HUES48 (cell line): ENCODE results near the gene YTHDF2.
"Not testable (repeated sequence)": the region's sequence is repeated elsewhere in the genome, so short reads cannot be mapped to it uniquely, and the experiment has no call there.

ENCODE experiments used
- H3K27ac ChIP-seq: one replicate; pipeline ENCODE4 v1.7.0; 2013; ENCODE audit warnings: low read depth, low read length, inconsistent platforms
- H3K27me3 ChIP-seq: 2 replicates; pipeline ENCODE4 v1.6.1; 2013; ENCODE audit warnings: mild to moderate bottlenecking, low read length; ENCODE audit not compliant: control insufficient read depth, insufficient read depth
- H3K36me3 ChIP-seq: 2 replicates; pipeline ENCODE4 v1.6.1; 2013; ENCODE audit warnings: low read length; ENCODE audit not compliant: control insufficient read depth, insufficient read depth
- H3K4me1 ChIP-seq: 2 replicates; pipeline ENCODE4 v1.6.1; 2013; ENCODE audit warnings: mild to moderate bottlenecking, low read length; ENCODE audit not compliant: control insufficient read depth, insufficient read depth
- H3K4me3 ChIP-seq: 2 replicates; pipeline ENCODE4 v1.5.1; 2013; ENCODE audit warnings: mild to moderate bottlenecking, low read depth, low read length
- H3K9ac ChIP-seq: 2 replicates; pipeline ENCODE4 v1.6.1; 2013; ENCODE audit warnings: mild to moderate bottlenecking, low read depth, low read length, moderate library complexity
- H3K9me3 ChIP-seq: 2 replicates; pipeline ENCODE4 v1.6.1; 2013; ENCODE audit warnings: low read length; ENCODE audit not compliant: control insufficient read depth, insufficient read depth

YTHDF2 gene

DNA sequence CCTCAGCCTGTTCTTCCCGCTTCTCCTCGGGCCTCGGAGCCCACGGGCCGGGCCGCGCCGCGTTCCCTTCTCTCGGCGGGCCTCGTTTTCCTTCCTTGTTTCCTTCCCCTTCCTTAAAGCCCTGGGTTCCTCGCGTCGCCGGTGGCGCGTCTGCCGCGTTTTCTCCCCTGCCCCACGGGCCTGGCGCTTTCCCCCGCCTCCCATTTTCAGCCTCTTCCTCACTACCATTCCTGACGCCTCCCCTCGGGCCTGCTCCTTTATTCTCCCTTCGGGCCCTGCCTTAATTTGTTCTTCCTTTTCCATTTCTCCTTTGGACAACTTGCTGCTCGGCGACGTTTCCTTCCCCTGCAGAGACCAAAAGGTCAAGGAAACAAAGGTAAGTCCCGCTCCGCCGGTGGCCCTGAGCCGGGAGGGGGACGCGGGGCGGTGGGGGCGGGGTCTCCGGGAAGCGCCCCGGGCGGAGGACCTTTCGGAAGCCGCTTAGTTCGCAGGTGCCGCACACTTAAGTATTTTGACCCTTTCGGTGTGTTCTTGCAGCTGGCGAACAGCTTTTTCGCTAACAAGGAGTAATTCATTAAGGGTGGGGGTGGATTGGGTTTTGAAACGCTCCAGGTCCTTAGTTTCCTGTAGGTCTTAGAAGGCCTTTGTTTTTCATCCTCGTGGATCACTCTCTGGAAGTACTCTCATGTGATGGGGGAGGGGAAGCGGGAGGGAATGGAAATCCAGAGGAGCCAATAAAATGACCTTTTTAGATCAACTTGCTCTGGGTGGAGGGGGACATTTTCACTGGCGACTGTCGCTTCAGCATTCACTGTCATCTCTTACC is 780 bp downstream of the YTHDF2 start:
- Histone ChIP-seq H3K4me3 (peak overlapping the region; percentile 73), H3K36me3 (peaks cover 42% of the 10 kb centered on the region), H3K4me1 (peaks cover 20% of the 10 kb centered on the region), H3K27me3 (no peaks in the 10 kb centered on the region), H3K9me3 (no peaks in the 10 kb centered on the region), H3K27ac (peak overlapping the region; percentile 99), H3K9ac (peak overlapping the region; percentile 99)

DNA sequence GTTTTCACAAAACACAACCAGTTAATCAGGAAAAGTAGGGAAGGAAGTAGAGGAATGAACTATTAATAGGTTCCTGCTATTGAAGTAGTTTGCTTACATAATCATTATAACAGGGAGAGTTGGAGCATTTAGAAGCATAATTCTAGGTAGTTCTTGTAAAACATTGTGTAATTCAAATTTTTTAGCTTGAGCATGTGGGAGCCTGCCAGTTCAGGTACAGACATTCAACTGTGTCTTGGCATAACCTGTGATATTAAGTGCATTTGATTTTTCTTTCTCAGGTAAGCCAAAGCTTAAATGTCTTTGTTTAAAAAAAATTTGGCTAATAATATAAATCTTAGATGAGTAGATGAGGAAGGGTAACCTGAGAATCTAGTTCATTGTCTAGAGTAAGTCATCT is 3.4 kb downstream of the YTHDF2 start:
- Histone ChIP-seq H3K9ac (no peak overlapping the region), H3K9me3 (no peaks in the 10 kb centered on the region), H3K36me3 (peaks cover 68% of the 10 kb centered on the region), H3K4me3 (0 out of 2 replicates have a peak overlapping the region, but pooled peaks have one; percentile 25), H3K27ac (no peak overlapping the region), H3K4me1 (peaks cover 15% of the 10 kb centered on the region), H3K27me3 (no peaks in the 10 kb centered on the region)

DNA sequence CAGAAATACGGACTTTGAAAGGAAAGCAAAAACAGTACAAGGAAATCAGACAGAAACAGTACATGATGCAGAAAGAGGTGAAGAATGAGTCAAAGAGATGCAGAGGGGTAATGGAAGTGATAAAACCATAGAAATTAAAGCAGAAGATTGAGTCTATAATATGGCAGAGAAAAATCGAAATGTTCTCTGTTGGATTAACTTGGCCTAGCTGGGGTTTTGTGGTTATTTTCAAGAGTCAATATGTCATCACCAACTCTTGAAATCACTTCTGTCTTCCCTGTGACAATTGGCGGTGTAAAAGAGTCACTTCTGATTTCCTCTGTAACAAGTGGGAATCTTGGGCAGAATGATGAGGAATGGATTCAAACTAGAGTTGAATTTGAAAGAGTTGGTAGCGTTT is 7.4 kb downstream of the YTHDF2 start:
- no peaks in the 10 kb centered on the region for H3K9me3 ChIP-seq
- no peak overlapping the region; the same call in 1 of the 2 replicates for H3K4me3 ChIP-seq
- no peak overlapping the region for H3K9ac ChIP-seq
- H3K27ac ChIP-seq = no peak overlapping the region
- peaks cover 85% of the 10 kb centered on the region for H3K36me3 ChIP-seq
- no peaks in the 10 kb centered on the region for H3K27me3 ChIP-seq
- peaks cover 5% of the 10 kb centered on the region; the same call in 1 of the 2 replicates for H3K4me1 ChIP-seq

DNA sequence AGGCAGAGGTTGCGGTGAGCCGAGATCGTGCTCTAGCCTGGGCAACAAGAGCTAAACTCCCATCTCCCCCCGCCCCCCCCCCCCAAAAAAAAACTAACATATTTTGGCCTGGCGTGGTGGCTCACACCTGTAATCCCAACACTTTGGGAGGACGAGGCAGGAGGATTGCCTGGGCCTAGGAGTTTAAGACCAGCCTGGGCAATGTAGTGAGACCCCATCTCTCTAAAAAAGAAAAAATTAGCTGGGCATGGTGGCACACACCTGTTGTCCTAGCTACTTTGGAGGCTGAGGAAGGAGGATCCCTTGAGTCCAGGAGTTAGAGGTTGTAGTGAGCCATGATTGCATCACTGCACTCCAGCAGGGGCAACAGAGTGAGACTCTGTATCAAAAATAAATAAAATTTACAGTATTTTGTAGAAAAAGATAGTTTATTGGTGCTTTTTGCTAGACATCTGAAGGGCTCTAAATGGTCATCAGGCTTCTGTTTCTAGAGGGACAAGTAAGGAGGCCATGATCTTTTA is 9.0 kb downstream of the YTHDF2 start:
- H3K27ac ChIP-seq = no peak overlapping the region
- no peaks in the 10 kb centered on the region for H3K9me3 ChIP-seq
- no peak overlapping the region for H3K4me3 ChIP-seq
- peaks cover 5% of the 10 kb centered on the region; the same call in 1 of the 2 replicates for H3K4me1 ChIP-seq
- H3K27me3 ChIP-seq = no peaks in the 10 kb centered on the region
- no peak overlapping the region for H3K9ac ChIP-seq
- H3K36me3 ChIP-seq = peaks cover 80% of the 10 kb centered on the region

DNA sequence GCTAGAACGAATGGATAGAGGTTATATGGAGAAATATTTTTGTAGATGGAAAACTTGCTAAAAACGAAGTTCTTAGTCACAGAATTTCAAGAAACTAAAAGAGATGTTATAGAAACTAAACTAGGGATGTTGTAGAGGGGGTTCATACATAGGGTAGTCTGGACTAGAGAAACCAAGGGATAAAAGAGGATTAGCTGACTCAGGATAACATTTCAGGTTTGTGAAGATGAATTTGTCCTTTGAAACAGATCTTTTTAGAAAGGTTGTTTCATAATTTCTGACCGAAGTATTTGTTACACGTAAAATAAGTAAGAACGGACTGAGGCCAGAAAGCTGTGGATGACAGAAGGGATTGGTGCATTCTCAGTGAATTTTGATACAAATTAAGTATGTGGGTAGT is 13.6 kb downstream of the YTHDF2 start:
- peaks cover 67% of the 10 kb centered on the region for H3K36me3 ChIP-seq
- peaks cover 14% of the 10 kb centered on the region; the same call in 1 of the 2 replicates for H3K4me1 ChIP-seq
- H3K27me3 ChIP-seq = no peaks in the 10 kb centered on the region
- H3K9ac ChIP-seq = no peak overlapping the region
- no peak overlapping the region for H3K27ac ChIP-seq
- no peaks in the 10 kb centered on the region for H3K9me3 ChIP-seq
- H3K4me3 ChIP-seq = no peak overlapping the region

DNA sequence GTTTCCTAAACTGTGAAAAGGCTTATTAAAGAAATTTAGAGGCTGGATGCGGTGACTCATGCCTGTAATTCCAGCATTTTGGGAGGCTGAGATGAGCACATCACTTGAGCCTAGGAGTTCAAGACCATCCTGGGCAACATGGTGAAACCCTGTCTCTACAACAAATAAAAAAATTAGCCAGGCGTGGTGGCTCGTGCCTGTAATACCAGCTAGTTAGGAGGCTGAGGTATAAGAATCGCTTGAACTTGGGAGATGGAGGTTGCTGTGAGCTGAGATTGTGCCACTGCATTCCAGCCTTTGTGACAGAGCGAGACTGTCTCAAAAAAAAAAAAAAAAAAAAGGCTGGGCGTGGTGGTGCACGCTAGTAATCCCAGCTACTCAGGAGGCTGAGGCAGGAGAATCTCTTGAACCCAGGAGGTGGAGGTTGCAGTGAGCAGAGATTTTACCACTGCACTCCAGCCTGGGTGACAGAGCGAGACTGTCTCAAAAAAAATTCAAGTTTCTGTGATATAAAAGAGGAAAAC is 14.1 kb downstream of the YTHDF2 start:
- peaks cover 67% of the 10 kb centered on the region for H3K36me3 ChIP-seq
- H3K4me3 ChIP-seq = not testable (repeated sequence)
- peaks cover 18% of the 10 kb centered on the region; the same call in 1 of the 2 replicates for H3K4me1 ChIP-seq

DNA sequence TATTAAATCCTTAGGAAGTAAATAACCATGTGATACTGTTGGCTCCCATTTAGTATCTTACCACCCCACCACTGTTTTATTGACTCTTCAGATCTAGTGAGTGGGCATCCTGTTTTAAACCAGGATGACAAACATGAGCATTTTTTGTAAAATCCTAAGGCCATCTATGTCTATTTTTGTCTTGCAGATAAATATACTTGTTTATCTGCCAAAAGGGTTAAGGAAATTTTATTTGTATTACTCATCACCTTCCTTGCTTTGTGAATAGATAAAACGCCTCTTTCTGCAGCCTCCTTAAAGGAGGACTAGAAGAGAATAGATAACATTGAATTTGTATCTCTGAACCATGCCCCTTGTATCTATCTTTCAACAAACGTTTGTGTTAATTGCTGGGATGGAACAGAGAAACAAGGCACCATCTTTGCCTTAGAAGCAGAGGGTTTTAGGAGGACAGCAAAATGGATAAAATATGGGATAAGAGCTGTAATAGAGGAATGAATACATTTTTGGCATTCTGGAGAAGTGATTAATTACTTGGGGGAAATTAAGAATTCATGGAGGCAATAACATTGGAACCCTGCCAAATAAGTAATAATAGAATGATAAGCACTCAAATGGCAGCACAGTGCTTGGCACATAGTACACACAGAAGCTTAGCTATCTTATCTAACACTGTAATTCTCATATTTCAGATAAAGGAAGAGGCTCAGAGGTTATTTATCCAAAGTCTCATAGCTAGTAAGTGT is 14.7 kb downstream of the YTHDF2 start:
- H3K36me3 ChIP-seq = peaks cover 69% of the 10 kb centered on the region

More for the DNA sequence above, 14.1 kb downstream of the YTHDF2 start:
- H3K27ac ChIP-seq = peak overlapping the region; percentile 53
- H3K27me3 ChIP-seq, H3K9me3 ChIP-seq, H3K9ac ChIP-seq: not testable (repeated sequence)

DNA sequence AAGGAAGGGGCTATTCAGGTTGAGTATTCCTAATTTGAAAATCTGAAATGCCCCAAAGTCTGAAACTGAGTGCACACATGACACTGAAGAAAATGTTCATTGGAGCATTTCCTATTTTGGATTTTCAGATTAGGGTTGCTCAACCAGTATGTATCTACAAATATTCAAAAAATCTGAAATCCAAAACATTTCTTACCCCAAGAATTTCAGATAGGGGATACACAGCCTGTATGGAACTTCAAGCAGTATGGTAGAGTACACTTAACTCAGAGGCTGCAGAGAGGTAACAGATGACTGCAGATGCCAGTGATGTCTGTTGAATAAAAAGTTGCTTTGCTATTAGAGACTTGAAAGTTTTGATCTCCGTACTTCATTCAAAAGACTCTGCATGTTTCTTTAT is 19.0 kb downstream of the YTHDF2 start:
- Histone ChIP-seq H3K9ac (no peak overlapping the region), H3K27me3 (no peaks in the 10 kb centered on the region), H3K27ac (no peak overlapping the region), H3K36me3 (peaks cover 76% of the 10 kb centered on the region), H3K4me1 (peaks cover 22% of the 10 kb centered on the region), H3K4me3 (no peak overlapping the region), H3K9me3 (no peaks in the 10 kb centered on the region)

More for the DNA sequence above, 14.7 kb downstream of the YTHDF2 start:
- Histone ChIP-seq H3K4me3 (no peak overlapping the region), H3K27ac (peak overlapping the region; percentile 53), H3K4me1 (peaks cover 24% of the 10 kb centered on the region), H3K27me3 (no peaks in the 10 kb centered on the region), H3K9me3 (no peaks in the 10 kb centered on the region), H3K9ac (no peak overlapping the region)

DNA sequence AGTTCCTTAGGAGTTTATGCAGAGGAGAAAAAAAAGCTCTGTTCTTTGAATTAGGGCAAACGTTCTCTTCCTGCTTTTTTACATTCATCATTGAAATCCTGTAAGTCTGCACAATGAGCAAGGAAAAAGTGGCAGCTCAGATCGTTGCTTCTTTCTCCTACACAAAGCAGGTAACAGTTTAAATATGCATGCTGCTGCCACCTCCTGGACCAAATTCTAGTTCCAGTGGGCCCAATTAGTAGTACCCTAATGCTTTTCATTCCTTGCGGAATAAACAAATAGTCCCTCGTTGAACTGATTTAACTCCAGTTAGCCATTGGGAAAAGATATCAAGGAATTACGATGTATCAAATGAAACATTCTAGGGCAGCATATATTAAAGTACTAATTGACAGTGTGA is 20.1 kb downstream of the YTHDF2 start:
- Histone ChIP-seq H3K4me1 (peaks cover 22% of the 10 kb centered on the region), H3K36me3 (peaks cover 73% of the 10 kb centered on the region), H3K27ac (peak overlapping the region; percentile 55), H3K9me3 (no peaks in the 10 kb centered on the region), H3K27me3 (no peaks in the 10 kb centered on the region), H3K4me3 (no peak overlapping the region), H3K9ac (no peak overlapping the region)

DNA sequence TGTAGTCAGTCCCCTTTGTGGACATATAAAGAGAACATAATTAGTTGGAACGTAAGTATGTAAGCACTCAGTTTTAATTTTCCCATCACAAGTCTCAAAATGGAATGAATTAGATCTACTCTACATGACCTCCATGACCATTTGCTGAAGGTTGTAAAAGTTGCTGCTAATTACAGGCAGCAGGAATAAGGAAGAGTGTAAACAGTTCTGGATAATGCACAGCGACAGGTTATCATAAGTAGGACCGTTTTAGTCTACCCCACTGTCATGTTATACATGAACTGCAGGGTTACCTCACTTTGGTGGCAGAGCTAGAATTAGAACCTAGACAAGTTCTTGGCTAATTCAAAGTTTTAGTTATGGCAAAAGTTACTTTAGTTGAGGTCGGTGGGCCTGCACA is 21.7 kb downstream of the YTHDF2 start:
- H3K9ac ChIP-seq = no peak overlapping the region
- H3K27me3 ChIP-seq = no peaks in the 10 kb centered on the region
- H3K27ac ChIP-seq = no peak overlapping the region
- H3K4me1 ChIP-seq = peaks cover 22% of the 10 kb centered on the region
- no peak overlapping the region for H3K4me3 ChIP-seq
- H3K9me3 ChIP-seq = no peaks in the 10 kb centered on the region
- H3K36me3 ChIP-seq = peaks cover 65% of the 10 kb centered on the region
